Measurements from ENCODE around the gene PSMA4.

- TF ChIP-seq CTCF (IDR thresholded peaks at IDR 0.05): no peak
- TF ChIP-seq POLR2AphosphoS5 (IDR thresholded peaks at IDR 0.05): no peak
These were observed 34.7 kb downstream of the PSMA4 start for GRCh38 chr15:78574944-78575343.

Data from stomach (tissue), 4 donors.